A549 (cell line): ENCODE results near the gene ADAMTS2.

ENCODE experiments used
- CBX2 ChIP-seq: fragments of 200-600 bp; sonication (generic); IDR thresholded peaks from 2 replicates; pipeline ENCODE4 v1.6.1; 2016; ENCODE audit warnings: low read depth, mild to moderate bottlenecking, borderline replicate concordance
- CTCF ChIP-seq: fragments of >200 bp; sonication (Bioruptor Twin); formaldehyde crosslinking; IDR thresholded peaks from 3 replicates; pipeline ENCODE4 v1.5.1; 2016
- EP300 ChIP-seq, 2 experiments: fragments of >200 bp; sonication (Bioruptor Twin); formaldehyde crosslinking; IDR thresholded peaks; 2 replicates in 1 of 2; 3 replicates in 1 of 2; pipeline ENCODE4 v1.6.1; 2016 to 2017
- ESRRA ChIP-seq: fragments of 150-350 bp; IDR thresholded peaks from 2 replicates; pipeline ENCODE4 v1.6.1; 2014; ENCODE audit warnings: mild to moderate bottlenecking, low read length, borderline replicate concordance
- GATA3 ChIP-seq: IDR thresholded peaks from 2 replicates; pipeline ENCODE4 v1.6.1; 2012; ENCODE audit warnings: borderline replicate concordance
- HDAC2 ChIP-seq: fragments of 200-600 bp; sonication (generic); IDR thresholded peaks from 2 replicates; pipeline ENCODE4 v1.6.1; 2016
- HMGXB4 ChIP-seq: fragments of 250-450 bp; sonication (Bioruptor Pico); IDR thresholded peaks from 2 replicates; pipeline ENCODE4 v1.5.0; 2021; ENCODE audit warnings: mild to moderate bottlenecking, moderate library complexity, borderline replicate concordance
- POLR2A ChIP-seq: IDR thresholded peaks from 2 replicates; pipeline ENCODE4 v1.6.1; 2012; ENCODE audit warnings: mild to moderate bottlenecking, low read length
- RAD21 ChIP-seq, 2 experiments: fragments of >200 bp in 1 of 2; sonication (Bioruptor Twin) in 1 of 2; formaldehyde crosslinking in 1 of 2; IDR thresholded peaks in 1 of 2; conservative IDR thresholded peaks in 1 of 2; 2 replicates in 1 of 2; 3 replicates in 1 of 2; pipeline ENCODE4 v1.6.1; 2012 to 2018; ENCODE audit warnings: inconsistent platforms in 1 of 2
- TFCP2L1 ChIP-seq: fragments of 250-450 bp; sonication (Bioruptor Pico); IDR thresholded peaks from 2 replicates; pipeline ENCODE4 v1.5.0; 2021; ENCODE audit warnings: mild to moderate bottlenecking
- TP53 ChIP-seq: fragments of 250-450 bp; sonication (Bioruptor Pico); IDR thresholded peaks from 2 replicates; pipeline ENCODE4 v1.5.0; 2021; ENCODE audit warnings: mild to moderate bottlenecking, moderate library complexity
- ZFP36 ChIP-seq: fragments of 450-650 bp; IDR thresholded peaks from 2 replicates; pipeline ENCODE4 v1.6.1; 2014; ENCODE audit warnings: borderline replicate concordance; ENCODE audit not compliant: partially characterized antibody
- TF ChIP-seq, protein P1 (sequence below): fragments of 150-350 bp; IDR thresholded peaks from 2 replicates; pipeline ENCODE4 v1.6.1; 2014; ENCODE audit warnings: low read depth, mild to moderate bottlenecking, low read length
- TF ChIP-seq, protein P2 (sequence below): IDR thresholded peaks from 2 replicates; pipeline ENCODE4 v1.6.1; 2012

DNA sequence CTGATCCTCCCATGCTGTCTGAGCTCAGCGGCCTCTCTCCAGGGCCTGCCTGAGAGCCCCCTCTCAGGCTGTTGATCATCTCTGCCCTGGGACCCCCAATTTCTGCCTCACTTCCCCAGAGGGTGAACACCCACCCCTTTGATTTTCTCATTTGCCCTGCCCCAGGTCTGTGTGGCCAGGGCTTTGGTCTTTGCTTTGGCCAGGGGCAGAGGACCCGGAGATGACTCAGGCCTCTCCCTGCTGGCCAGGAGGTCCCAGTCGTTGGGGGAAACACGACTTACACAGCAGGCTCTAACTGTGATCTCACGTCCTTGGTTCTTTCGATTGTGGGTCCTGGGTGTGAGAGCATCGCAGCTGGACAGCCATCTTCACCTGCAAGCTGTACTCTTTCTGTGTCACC, 1.1 kb upstream of the ADAMTS2 start:
- TF ChIP-seq CTCF (no peak), POLR2A (no peak), ZFP36 (no peak), HDAC2 (no peak), RAD21 (conservative IDR thresholded peaks at IDR 0.05 in 1 of 2, IDR thresholded peaks at IDR 0.05 in 1 of 2) (no peak), HMGXB4 (no peak), EP300 (IDR thresholded peaks at IDR 0.05) (no peak), TFCP2L1 (CRISPR knock-in tag) (no peak), GATA3 (no peak), TP53 (CRISPR knock-in tag) (no peak), ESRRA (no peak), CBX2 (no peak)
- TF ChIP-seq, protein P1, sequence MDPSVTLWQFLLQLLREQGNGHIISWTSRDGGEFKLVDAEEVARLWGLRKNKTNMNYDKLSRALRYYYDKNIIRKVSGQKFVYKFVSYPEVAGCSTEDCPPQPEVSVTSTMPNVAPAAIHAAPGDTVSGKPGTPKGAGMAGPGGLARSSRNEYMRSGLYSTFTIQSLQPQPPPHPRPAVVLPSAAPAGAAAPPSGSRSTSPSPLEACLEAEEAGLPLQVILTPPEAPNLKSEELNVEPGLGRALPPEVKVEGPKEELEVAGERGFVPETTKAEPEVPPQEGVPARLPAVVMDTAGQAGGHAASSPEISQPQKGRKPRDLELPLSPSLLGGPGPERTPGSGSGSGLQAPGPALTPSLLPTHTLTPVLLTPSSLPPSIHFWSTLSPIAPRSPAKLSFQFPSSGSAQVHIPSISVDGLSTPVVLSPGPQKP = no peak
- TF ChIP-seq, protein P2, sequence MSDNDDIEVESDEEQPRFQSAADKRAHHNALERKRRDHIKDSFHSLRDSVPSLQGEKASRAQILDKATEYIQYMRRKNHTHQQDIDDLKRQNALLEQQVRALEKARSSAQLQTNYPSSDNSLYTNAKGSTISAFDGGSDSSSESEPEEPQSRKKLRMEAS = no peak
